WTC11 (cell line): Measurements from ENCODE around the gene SAMD13. TPM values are rescaled to one million over a fixed set of nuclear protein-coding genes. Genes with fewer than 3 reads are reported as not detected.

Experiments
- ATAC-seq: fragments of 200-7000 bp; cut with Tn5 transposase; 2 replicates; pipeline ENCODE4 v1.10.0; 2021; ENCODE audit warnings: mild to moderate bottlenecking, moderate library complexity
- Bru-seq: library from RNA; stranded (reverse); fragments of 400-500 nt; gene quantifications from one replicate; lab custom pipeline; 2021; lab: Mats Ljungman, UMichigan
- CTCF ChIA-PET: fragments of 300-600 bp; sonication (Branson Sonifier 250); formaldehyde crosslinking; loops from one replicate; lab custom pipeline; 2021; ENCODE audit warnings: antibody characterized with exemption; lab: Charles Lee
- POLR2A ChIA-PET: fragments of 350-600 bp; sonication (Branson Sonifier 250); formaldehyde crosslinking; loops from one replicate; lab custom pipeline; 2021; ENCODE audit warnings: antibody characterized with exemption; lab: Charles Lee
- DNase-seq: peaks from one replicate; pipeline ENCODE4 v3.0.0; 2021; ENCODE audit warnings: low spot score
- H3K27ac Mint-ChIP-seq: 2 replicates; pipeline ENCODE4 v1.8.0; 2021; ENCODE audit warnings: mixed read lengths
- H3K27me3 Mint-ChIP-seq: 2 replicates; pipeline ENCODE4 v1.8.0; 2021; ENCODE audit warnings: low read depth, mild to moderate bottlenecking, moderate library complexity, mixed read lengths
- H3K36me3 Mint-ChIP-seq: 2 replicates; pipeline ENCODE4 v1.8.0; 2021; ENCODE audit warnings: mixed read lengths
- H3K4me1 Mint-ChIP-seq: 2 replicates; pipeline ENCODE4 v1.8.0; 2022; ENCODE audit warnings: mixed read lengths
- H3K4me3 Mint-ChIP-seq: 2 replicates; pipeline ENCODE4 v1.8.0; 2021; ENCODE audit warnings: mild to moderate bottlenecking, moderate library complexity, mixed read lengths
- H3K9me3 Mint-ChIP-seq: 2 replicates; pipeline ENCODE4 v1.8.0; 2021; ENCODE audit warnings: mixed read lengths
- ATF1 ChIP-seq: sonication (generic); formaldehyde crosslinking; IDR thresholded peaks from 2 replicates; pipeline ENCODE4 v1.8.1; 2023; ENCODE audit warnings: mild to moderate bottlenecking, moderate library complexity, missing genetic modification reagents
- CREB1 ChIP-seq: sonication (generic); formaldehyde crosslinking; IDR thresholded peaks from 2 replicates; pipeline ENCODE4 v1.8.0; 2023; ENCODE audit warnings: mild to moderate bottlenecking, missing genetic modification reagents
- ELF4 ChIP-seq: sonication (generic); formaldehyde crosslinking; IDR thresholded peaks from 2 replicates; pipeline ENCODE4 v1.8.1; 2022; ENCODE audit warnings: low read depth, mild to moderate bottlenecking, moderate library complexity, missing genetic modification reagents
- EMX1 ChIP-seq: fragments of 250-450 bp; sonication (Bioruptor Pico); IDR thresholded peaks from 2 replicates; pipeline ENCODE4 v1.8.0; 2021; ENCODE audit warnings: mild to moderate bottlenecking
- FOXJ3 ChIP-seq: sonication (generic); formaldehyde crosslinking; IDR thresholded peaks from 2 replicates; pipeline ENCODE4 v1.9.0; 2021; ENCODE audit warnings: missing genetic modification reagents, mild to moderate bottlenecking, borderline replicate concordance
- KAT7 ChIP-seq: sonication (generic); formaldehyde crosslinking; IDR thresholded peaks from 2 replicates; pipeline ENCODE4 v1.8.1; 2023; ENCODE audit warnings: missing genetic modification reagents, mild to moderate bottlenecking, borderline replicate concordance
- NFATC4 ChIP-seq: fragments of 250-450 bp; sonication (Bioruptor Pico); IDR thresholded peaks from 2 replicates; pipeline ENCODE4 v1.9.0; 2021; ENCODE audit warnings: mild to moderate bottlenecking
- NFYB ChIP-seq: sonication (generic); formaldehyde crosslinking; conservative IDR thresholded peaks from 2 replicates; pipeline ENCODE4 v1.8.0; 2022; ENCODE audit warnings: low read depth, missing genetic modification reagents
- NR1H2 ChIP-seq: sonication (generic); formaldehyde crosslinking; IDR thresholded peaks from 2 replicates; pipeline ENCODE4 v1.9.0; 2021; ENCODE audit warnings: mild to moderate bottlenecking, moderate library complexity, missing genetic modification reagents
- SMAD4 ChIP-seq: sonication (generic); formaldehyde crosslinking; IDR thresholded peaks from 2 replicates; pipeline ENCODE4 v1.8.0; 2022; ENCODE audit warnings: mild to moderate bottlenecking, missing genetic modification reagents
- ZNF138 ChIP-seq: sonication (generic); formaldehyde crosslinking; conservative IDR thresholded peaks from 2 replicates; pipeline ENCODE4 v1.8.1; 2022; ENCODE audit warnings: mild to moderate bottlenecking, moderate library complexity, missing genetic modification reagents
- ZNF219 ChIP-seq: sonication (generic); formaldehyde crosslinking; IDR thresholded peaks from 2 replicates; pipeline ENCODE4 v1.8.0; 2023; ENCODE audit warnings: missing genetic modification reagents, mild to moderate bottlenecking, borderline replicate concordance
- ZNF317 ChIP-seq: sonication (generic); formaldehyde crosslinking; IDR thresholded peaks from 2 replicates; pipeline ENCODE4 v1.8.1; 2023; ENCODE audit warnings: low read depth, mild to moderate bottlenecking, moderate library complexity, missing genetic modification reagents, borderline replicate concordance
- ZNF671 ChIP-seq: fragments of 250-450 bp; sonication (Bioruptor Pico); IDR thresholded peaks from 2 replicates; pipeline ENCODE4 v1.8.0; 2021; ENCODE audit warnings: mild to moderate bottlenecking
- long read RNA-seq, 3 experiments: library from RNA in 1 of 3; library from capped mRNA in 1 of 3; library from polyadenylated mRNA in 1 of 3; unstranded in 2 of 3; stranded (forward) in 1 of 3; transcript quantifications; one replicate each; pipeline ENCODE4 v2.0.0, GENCODE V29; 2021
- total RNA-seq: library from RNA; stranded (reverse); gene quantifications from 3 replicates; pipeline ENCODE4 v1.2.3, GENCODE V29; 2021
- TF ChIP-seq, protein P1 (sequence below): sonication (generic); formaldehyde crosslinking; IDR thresholded peaks from 2 replicates; pipeline ENCODE4 v1.8.0; 2023; ENCODE audit warnings: mild to moderate bottlenecking, missing genetic modification reagents
- TF ChIP-seq, protein P2 (sequence below): sonication (generic); formaldehyde crosslinking; IDR thresholded peaks from 2 replicates; pipeline ENCODE4 v1.8.0; 2022; ENCODE audit warnings: mild to moderate bottlenecking, missing genetic modification reagents
- TF ChIP-seq, protein P3 (sequence below): fragments of 250-450 bp; sonication (Bioruptor Pico); IDR thresholded peaks from 2 replicates; pipeline ENCODE4 v1.8.0; 2021; ENCODE audit warnings: mild to moderate bottlenecking
- TF ChIP-seq, protein P4 (sequence below): fragments of 250-450 bp; sonication (Bioruptor Pico); conservative IDR thresholded peaks from 2 replicates; pipeline ENCODE4 v1.9.0; 2021; ENCODE audit warnings: mild to moderate bottlenecking
- TF ChIP-seq, protein P5 (sequence below): sonication (generic); formaldehyde crosslinking; IDR thresholded peaks from 2 replicates; pipeline ENCODE4 v1.8.1; 2022; ENCODE audit warnings: low read depth, missing genetic modification reagents, borderline replicate concordance
- TF ChIP-seq, protein P6 (sequence below): sonication (generic); formaldehyde crosslinking; IDR thresholded peaks from 2 replicates; pipeline ENCODE4 v1.8.1; 2022; ENCODE audit warnings: mild to moderate bottlenecking, moderate library complexity, missing genetic modification reagents

SAMD13 gene, protein sequence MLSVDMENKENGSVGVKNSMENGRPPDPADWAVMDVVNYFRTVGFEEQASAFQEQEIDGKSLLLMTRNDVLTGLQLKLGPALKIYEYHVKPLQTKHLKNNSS
- total RNA-seq = 1.8 to 2.9 TPM (median 2.3 TPM) in 3 replicates
- percentile 57 among the genes with signal in this experiment for Bru-seq, nascent RNA
- long read RNA-seq, experiment 1, partial matches to known transcripts = 2 of 6 reads
- long read RNA-seq, experiment 1, other reads (novel, unspliced or antisense) = 2 of 6 reads
- long read RNA-seq, experiment 2, partial matches to known transcripts = 1 of 6 reads
- long read RNA-seq, experiment 2, other reads (novel, unspliced or antisense) = 3 of 6 reads
- long read RNA-seq, experiment 3, partial matches to known transcripts = 0 of 1 reads
- long read RNA-seq, experiment 3, other reads (novel, unspliced or antisense) = 1 of 1 reads

DNA sequence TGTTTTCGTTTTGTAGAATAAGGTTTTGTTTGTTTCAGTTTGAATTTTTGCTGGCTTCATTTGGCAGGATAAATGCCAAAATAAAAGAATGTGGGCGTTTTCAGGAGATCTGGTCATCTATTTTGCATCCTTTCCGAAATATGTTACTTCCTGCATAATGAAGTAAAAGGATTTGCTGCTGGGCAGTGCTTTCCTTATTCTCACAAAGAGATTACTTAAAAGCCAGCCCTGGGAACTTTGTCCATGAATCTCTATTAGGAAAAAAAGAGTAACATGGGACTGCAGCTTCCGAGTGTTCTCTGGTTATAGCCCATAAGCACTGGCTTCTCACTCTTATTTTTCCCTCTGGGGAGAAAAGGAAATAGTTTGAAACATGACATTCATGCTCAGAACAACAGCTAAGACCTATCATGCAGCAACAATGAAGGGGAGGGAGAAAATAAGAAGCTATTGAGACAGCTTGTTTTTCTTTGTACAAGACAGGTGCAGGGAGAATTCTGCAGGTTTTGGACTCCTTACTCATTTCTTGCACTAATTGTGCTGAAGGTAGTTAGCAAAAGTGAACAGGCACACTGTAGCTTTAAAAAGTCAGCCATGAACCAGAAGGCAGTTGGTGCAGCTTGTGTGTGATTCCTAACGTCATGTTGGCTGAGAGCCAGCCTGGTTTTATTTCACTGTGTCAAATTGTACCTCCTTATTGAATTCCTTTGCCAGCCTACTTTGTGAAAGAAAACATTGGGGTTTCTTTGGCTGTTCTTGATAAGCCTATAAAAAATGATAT, at the start of gene SAMD13:
Gene SAMD13, plus strand, starts transcription at position 705 of the 781 bp plus-strand sequence. CDS start 1,527 bp downstream, outside the sequence.
- POLR2A ChIA-PET = no interaction called here
- Mint-ChIP-seq H3K4me1 (peaks cover 48% of the 10 kb centered on the region), H3K27me3 (no peaks in the 10 kb centered on the region; the same call in 1 of the 2 replicates), H3K36me3 (peaks cover 2% of the 10 kb centered on the region; the same call in 1 of the 2 replicates), H3K9me3 (peaks cover 3% of the 10 kb centered on the region), H3K27ac (peak within 1 kb of the TSS; percentile 91), H3K4me3 (peak within 1 kb of the TSS; percentile 62)
- DNase-seq = no peak
- no peak for ATAC-seq
- CTCF ChIA-PET = no interaction called here
- TF ChIP-seq, protein P1, sequence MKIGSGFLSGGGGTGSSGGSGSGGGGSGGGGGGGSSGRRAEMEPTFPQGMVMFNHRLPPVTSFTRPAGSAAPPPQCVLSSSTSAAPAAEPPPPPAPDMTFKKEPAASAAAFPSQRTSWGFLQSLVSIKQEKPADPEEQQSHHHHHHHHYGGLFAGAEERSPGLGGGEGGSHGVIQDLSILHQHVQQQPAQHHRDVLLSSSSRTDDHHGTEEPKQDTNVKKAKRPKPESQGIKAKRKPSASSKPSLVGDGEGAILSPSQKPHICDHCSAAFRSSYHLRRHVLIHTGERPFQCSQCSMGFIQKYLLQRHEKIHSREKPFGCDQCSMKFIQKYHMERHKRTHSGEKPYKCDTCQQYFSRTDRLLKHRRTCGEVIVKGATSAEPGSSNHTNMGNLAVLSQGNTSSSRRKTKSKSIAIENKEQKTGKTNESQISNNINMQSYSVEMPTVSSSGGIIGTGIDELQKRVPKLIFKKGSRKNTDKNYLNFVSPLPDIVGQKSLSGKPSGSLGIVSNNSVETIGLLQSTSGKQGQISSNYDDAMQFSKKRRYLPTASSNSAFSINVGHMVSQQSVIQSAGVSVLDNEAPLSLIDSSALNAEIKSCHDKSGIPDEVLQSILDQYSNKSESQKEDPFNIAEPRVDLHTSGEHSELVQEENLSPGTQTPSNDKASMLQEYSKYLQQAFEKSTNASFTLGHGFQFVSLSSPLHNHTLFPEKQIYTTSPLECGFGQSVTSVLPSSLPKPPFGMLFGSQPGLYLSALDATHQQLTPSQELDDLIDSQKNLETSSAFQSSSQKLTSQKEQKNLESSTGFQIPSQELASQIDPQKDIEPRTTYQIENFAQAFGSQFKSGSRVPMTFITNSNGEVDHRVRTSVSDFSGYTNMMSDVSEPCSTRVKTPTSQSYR (CRISPR knock-in tag) = no peak
- TF ChIP-seq SMAD4 (CRISPR knock-in tag) (no peak), NFATC4 (CRISPR knock-in tag) (no peak), ZNF671 (CRISPR knock-in tag) (no peak), ZNF317 (no peak), ATF1 (CRISPR knock-in tag) (no peak), KAT7 (CRISPR knock-in tag) (no peak), ZNF138 (CRISPR knock-in tag) (no peak), ZNF219 (CRISPR knock-in tag) (no peak), NR1H2 (CRISPR knock-in tag) (no peak), NFYB (CRISPR knock-in tag) (no peak), ELF4 (CRISPR knock-in tag) (no peak), FOXJ3 (no peak), CREB1 (CRISPR knock-in tag) (no peak), EMX1 (no peak)
- TF ChIP-seq, protein P2, sequence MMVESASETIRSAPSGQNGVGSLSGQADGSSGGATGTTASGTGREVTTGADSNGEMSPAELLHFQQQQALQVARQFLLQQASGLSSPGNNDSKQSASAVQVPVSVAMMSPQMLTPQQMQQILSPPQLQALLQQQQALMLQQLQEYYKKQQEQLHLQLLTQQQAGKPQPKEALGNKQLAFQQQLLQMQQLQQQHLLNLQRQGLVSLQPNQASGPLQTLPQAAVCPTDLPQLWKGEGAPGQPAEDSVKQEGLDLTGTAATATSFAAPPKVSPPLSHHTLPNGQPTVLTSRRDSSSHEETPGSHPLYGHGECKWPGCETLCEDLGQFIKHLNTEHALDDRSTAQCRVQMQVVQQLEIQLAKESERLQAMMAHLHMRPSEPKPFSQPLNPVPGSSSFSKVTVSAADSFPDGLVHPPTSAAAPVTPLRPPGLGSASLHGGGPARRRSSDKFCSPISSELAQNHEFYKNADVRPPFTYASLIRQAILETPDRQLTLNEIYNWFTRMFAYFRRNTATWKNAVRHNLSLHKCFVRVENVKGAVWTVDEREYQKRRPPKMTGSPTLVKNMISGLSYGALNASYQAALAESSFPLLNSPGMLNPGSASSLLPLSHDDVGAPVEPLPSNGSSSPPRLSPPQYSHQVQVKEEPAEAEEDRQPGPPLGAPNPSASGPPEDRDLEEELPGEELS (CRISPR knock-in tag) = no peak
- TF ChIP-seq, protein P3, sequence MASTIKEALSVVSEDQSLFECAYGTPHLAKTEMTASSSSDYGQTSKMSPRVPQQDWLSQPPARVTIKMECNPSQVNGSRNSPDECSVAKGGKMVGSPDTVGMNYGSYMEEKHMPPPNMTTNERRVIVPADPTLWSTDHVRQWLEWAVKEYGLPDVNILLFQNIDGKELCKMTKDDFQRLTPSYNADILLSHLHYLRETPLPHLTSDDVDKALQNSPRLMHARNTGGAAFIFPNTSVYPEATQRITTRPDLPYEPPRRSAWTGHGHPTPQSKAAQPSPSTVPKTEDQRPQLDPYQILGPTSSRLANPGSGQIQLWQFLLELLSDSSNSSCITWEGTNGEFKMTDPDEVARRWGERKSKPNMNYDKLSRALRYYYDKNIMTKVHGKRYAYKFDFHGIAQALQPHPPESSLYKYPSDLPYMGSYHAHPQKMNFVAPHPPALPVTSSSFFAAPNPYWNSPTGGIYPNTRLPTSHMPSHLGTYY = no peak
- TF ChIP-seq, protein P4, sequence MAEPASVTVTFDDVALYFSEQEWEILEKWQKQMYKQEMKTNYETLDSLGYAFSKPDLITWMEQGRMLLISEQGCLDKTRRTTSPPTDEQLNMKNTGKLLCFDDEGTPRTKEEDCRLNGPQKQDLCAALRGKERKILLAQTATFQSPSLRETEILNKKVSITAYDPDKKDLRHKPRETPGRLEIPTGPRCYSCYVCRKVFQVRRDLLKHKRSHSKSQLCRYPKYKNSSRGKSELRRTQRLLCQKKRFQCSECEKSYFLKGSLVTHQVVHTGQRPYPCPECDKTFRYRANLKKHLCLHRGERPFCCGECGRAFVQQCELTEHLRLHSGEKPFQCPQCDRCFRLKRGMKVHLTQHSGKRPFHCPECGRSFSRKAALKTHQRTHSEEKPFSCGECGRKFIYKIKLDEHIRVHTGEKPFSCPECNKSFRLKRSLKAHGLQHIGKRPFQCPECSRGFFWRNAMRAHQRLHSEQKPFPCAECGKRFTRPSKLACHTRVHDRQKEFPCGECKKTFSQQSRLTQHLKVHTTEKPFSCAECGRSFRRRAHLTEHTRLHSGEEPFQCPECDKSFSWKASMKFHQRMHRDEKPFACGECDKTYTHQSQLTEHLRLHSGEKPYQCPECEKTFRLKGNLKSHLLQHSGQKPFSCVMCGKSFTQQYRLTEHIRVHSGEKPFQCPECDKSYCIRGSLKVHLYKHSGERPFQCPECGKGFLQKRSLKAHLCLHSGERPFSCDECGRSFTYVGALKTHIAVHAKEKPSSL (CRISPR knock-in tag) = no peak
- TF ChIP-seq, protein P5, sequence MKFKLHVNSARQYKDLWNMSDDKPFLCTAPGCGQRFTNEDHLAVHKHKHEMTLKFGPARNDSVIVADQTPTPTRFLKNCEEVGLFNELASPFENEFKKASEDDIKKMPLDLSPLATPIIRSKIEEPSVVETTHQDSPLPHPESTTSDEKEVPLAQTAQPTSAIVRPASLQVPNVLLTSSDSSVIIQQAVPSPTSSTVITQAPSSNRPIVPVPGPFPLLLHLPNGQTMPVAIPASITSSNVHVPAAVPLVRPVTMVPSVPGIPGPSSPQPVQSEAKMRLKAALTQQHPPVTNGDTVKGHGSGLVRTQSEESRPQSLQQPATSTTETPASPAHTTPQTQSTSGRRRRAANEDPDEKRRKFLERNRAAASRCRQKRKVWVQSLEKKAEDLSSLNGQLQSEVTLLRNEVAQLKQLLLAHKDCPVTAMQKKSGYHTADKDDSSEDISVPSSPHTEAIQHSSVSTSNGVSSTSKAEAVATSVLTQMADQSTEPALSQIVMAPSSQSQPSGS = no peak
- TF ChIP-seq, protein P6, sequence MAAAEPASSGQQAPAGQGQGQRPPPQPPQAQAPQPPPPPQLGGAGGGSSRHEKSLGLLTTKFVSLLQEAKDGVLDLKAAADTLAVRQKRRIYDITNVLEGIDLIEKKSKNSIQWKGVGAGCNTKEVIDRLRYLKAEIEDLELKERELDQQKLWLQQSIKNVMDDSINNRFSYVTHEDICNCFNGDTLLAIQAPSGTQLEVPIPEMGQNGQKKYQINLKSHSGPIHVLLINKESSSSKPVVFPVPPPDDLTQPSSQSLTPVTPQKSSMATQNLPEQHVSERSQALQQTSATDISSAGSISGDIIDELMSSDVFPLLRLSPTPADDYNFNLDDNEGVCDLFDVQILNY (CRISPR knock-in tag) = no peak
